K562 (cell line): Measurements from ENCODE around the gene ELMO1. TPM values are rescaled to one million over a fixed set of nuclear protein-coding genes. Genes with fewer than 3 reads are reported as not detected.

Source experiments
- ATAC-seq: fragments of 200-7000 bp; cut with Tn5 transposase; 3 replicates; pipeline ENCODE4 v1.9.1; 2020; ENCODE audit warnings: moderate library complexity
- BruUV-seq: library from RNA; stranded (reverse); fragments of 400-500 nt; replicated peaks from 2 replicates; lab custom pipeline; 2021; lab: Mats Ljungman, UMichigan
- CTCF ChIA-PET: fragments of 300-600 bp; formaldehyde crosslinking; extraction: SDS; loops from one replicate; lab custom pipeline; 2021; ENCODE audit warnings: low intra/inter-chr PET ratio; lab: Yijun Ruan, JAX
- POLR2A ChIA-PET: fragments of 300-600, 350-650 bp; sonication (Branson Sonifier 250); formaldehyde crosslinking; extraction: SDS; loops from one replicate; lab custom pipeline; 2021; ENCODE audit warnings: antibody characterized with exemption, inconsistent platforms; lab: Yijun Ruan, JAX
- DNase-seq, 4 experiments: peaks; one replicate each; pipeline versions ENCODE4 v3.0.0 to v3.0.0-alpha.2; 2011 to 2018; ENCODE audit warnings: low spot score in 3 of 4, mixed read lengths in 3 of 4; ENCODE audit errors: extremely low read depth in 1 of 4
- FAIRE-seq: peaks from 2 replicates; lab custom pipeline; 2011; peaks lifted over from hg19 to GRCh38; lab: Jason Lieb, UNC
- H2AFZ ChIP-seq: 2 replicates; pipeline ENCODE4 v1.6.0; 2011; ENCODE audit warnings: low read depth, low read length, control low read depth, inconsistent platforms
- H3K27ac ChIP-seq: fragments of 200-600 bp; 3 replicates; pipeline ENCODE4 v1.8.0; 2011; ENCODE audit warnings: low read depth, mild to moderate bottlenecking, control low read depth, inconsistent platforms, low read length, moderate library complexity, mixed read lengths; ENCODE audit errors: extremely low read depth
- H3K27me3 ChIP-seq, 2 experiments: fragments of 300-600 bp in 1 of 2; 2 replicates in 1 of 2; 3 replicates in 1 of 2; pipeline versions ENCODE4 v1.6.0 to v1.8.0; 2011; ENCODE audit warnings: inconsistent platforms in 2 of 2, low read length in 2 of 2, mild to moderate bottlenecking in 1 of 2, mixed read lengths in 1 of 2, moderate library complexity in 1 of 2; ENCODE audit not compliant: control insufficient read depth in 2 of 2, insufficient read depth in 2 of 2
- H3K36me3 ChIP-seq: fragments of 300-600 bp; 3 replicates; pipeline ENCODE4 v1.8.0; 2011; ENCODE audit warnings: mild to moderate bottlenecking, low read length, inconsistent platforms; ENCODE audit not compliant: control insufficient read depth, insufficient read depth
- H3K4me1 ChIP-seq, 2 experiments: fragments of 200-600 bp in 1 of 2; replicated peaks in 1 of 2; 2 replicates in 1 of 2; 3 replicates in 1 of 2; pipeline versions ENCODE4 v1.5.1 to v1.8.0; 2011; ENCODE audit warnings: inconsistent platforms in 2 of 2, low read length in 2 of 2, mild to moderate bottlenecking in 1 of 2, mixed read lengths in 1 of 2, moderate library complexity in 1 of 2; ENCODE audit not compliant: control insufficient read depth in 2 of 2, insufficient read depth in 2 of 2
- H3K4me2 ChIP-seq: 2 replicates; pipeline ENCODE4 v1.6.1; 2011; ENCODE audit warnings: low read length, control low read depth, inconsistent platforms, mixed read lengths; ENCODE audit not compliant: insufficient read depth
- H3K4me3 ChIP-seq: fragments of 200-600 bp; sonication (generic), shearing (Covaris generic); 2 replicates; pipeline ENCODE4 v1.5.1; 2016; ENCODE audit warnings: control low read depth, inconsistent platforms
- H3K79me2 ChIP-seq: fragments of 200-600 bp; 3 replicates; pipeline ENCODE4 v1.8.0; 2011; ENCODE audit warnings: low read length, inconsistent platforms; ENCODE audit not compliant: control insufficient read depth, insufficient read depth
- H3K9ac ChIP-seq, 2 experiments: 2 replicates each; pipeline versions ENCODE4 v1.6.0 to v1.6.1; 2011; ENCODE audit warnings: low read depth in 2 of 2, low read length in 2 of 2, control low read depth in 1 of 2, inconsistent platforms in 1 of 2, mild to moderate bottlenecking in 1 of 2, mixed read lengths in 1 of 2; ENCODE audit not compliant: insufficient read depth in 1 of 2
- H3K9me1 ChIP-seq: one replicate; pipeline ENCODE4 v1.6.0; 2011; ENCODE audit warnings: inconsistent platforms, mild to moderate bottlenecking, low read length, moderate library complexity; ENCODE audit not compliant: control insufficient read depth, insufficient read depth
- H3K9me3 ChIP-seq: replicated peaks from 2 replicates; pipeline ENCODE4 v1.5.1; 2011; ENCODE audit warnings: low read depth, low read length, inconsistent platforms; ENCODE audit not compliant: control insufficient read depth, insufficient read depth
- H4K20me1 ChIP-seq: replicated peaks from 2 replicates; pipeline ENCODE4 v1.6.1; 2011; ENCODE audit warnings: low read length, inconsistent platforms, mixed read lengths; ENCODE audit not compliant: control insufficient read depth, insufficient read depth
- ASH1L ChIP-seq: fragments of 450-650 bp; IDR thresholded peaks from 2 replicates; pipeline ENCODE4 v1.6.1; 2018; ENCODE audit warnings: borderline replicate concordance, mild to moderate bottlenecking, low read depth; ENCODE audit not compliant: partially characterized antibody
- BCLAF1 ChIP-seq, 2 experiments: fragments of 450-650 bp in 1 of 2; IDR thresholded peaks; 2 replicates each; pipeline ENCODE4 v1.6.1; 2011 to 2017; ENCODE audit warnings: low read depth in 2 of 2, antibody characterized with exemption in 1 of 2, borderline replicate concordance in 1 of 2, low read length in 1 of 2, mild to moderate bottlenecking in 1 of 2, mixed read lengths in 1 of 2; ENCODE audit not compliant: control insufficient read depth in 1 of 2
- BCOR ChIP-seq: fragments of 450-650 bp; IDR thresholded peaks from 2 replicates; pipeline ENCODE4 v1.6.1; 2016
- CREBBP ChIP-seq: IDR thresholded peaks from one replicate; pipeline ENCODE4 v1.6.1; 2012; ENCODE audit warnings: low read depth, mild to moderate bottlenecking, control low read depth, inconsistent platforms, low read length
- LCOR ChIP-seq: sonication (generic); formaldehyde crosslinking; IDR thresholded peaks from 2 replicates; pipeline ENCODE4 v1.8.0; 2022; ENCODE audit warnings: mild to moderate bottlenecking, missing genetic modification reagents
- MYNN ChIP-seq, 2 experiments: sonication (generic); formaldehyde crosslinking in 1 of 2; IDR thresholded peaks; 2 replicates each; pipeline versions ENCODE4 v1.5.0 to v1.6.1; 2016 to 2020; ENCODE audit warnings: antibody characterized with exemption in 1 of 2, missing genetic modification reagents in 1 of 2
- SMC3 ChIP-seq: conservative IDR thresholded peaks from 2 replicates; pipeline ENCODE4 v1.6.1; 2011; ENCODE audit warnings: low read depth, low read length, improper control_type of control experiment; ENCODE audit not compliant: insufficient read depth
- ZNF408 ChIP-seq: fragments of 250-450 bp; sonication (Bioruptor Pico); IDR thresholded peaks from 2 replicates; pipeline ENCODE4 v1.4.0; 2020; ENCODE audit warnings: low read depth, mild to moderate bottlenecking, moderate library complexity
- ZNF561 ChIP-seq: fragments of 450-650 bp; formaldehyde crosslinking; conservative IDR thresholded peaks from 2 replicates; pipeline ENCODE4 v1.4.0; 2020; ENCODE audit warnings: mild to moderate bottlenecking, moderate library complexity
- ZNF695 ChIP-seq: fragments of 450-650 bp; formaldehyde crosslinking; IDR thresholded peaks from 2 replicates; pipeline ENCODE4 v1.4.0; 2020; ENCODE audit warnings: mild to moderate bottlenecking, moderate library complexity
- WGBS: fragments of 100-300 bp; shearing (Covaris generic); methylation state at CpG from one replicate; pipeline ENCODE4 v1.1.6; 2016; ENCODE audit warnings: low coverage, mixed read lengths; ENCODE audit not compliant: insufficient coverage; ENCODE audit errors: missing lambda C conversion rate; 5-methylcytosine and 5-hydroxymethylcytosine counted together
- in situ Hi-C: fragments of 300-500 bp; cut with MboI; formaldehyde crosslinking; loops from 4 replicates; pipeline ENCODE4 v1.15.0; 2018; ENCODE audit warnings: inconsistent platforms, mixed read lengths
- intact Hi-C: fragments of 100-400 bp; cut with micrococcal nuclease; formaldehyde crosslinking; loops from 2 replicates; pipeline ENCODE4 v1.14.2; 2022
- polyA plus RNA-seq, 8 experiments: library from polyadenylated mRNA; depleted of rRNA in 4 of 8; stranded (reverse) in 5 of 8; unstranded in 3 of 8; fragments of >200 nt; fragmentation: Nextera tagmentation in 2 of 8; fragmentation: Illumina TruSeq in 1 of 8; extraction: Ambion mirVana in 2 of 8; extraction: Trizol in 1 of 8; gene quantifications; 2 replicates each; pipeline versions ENCODE4 v1.2.1 to v1.2.3, GENCODE V29; 2011 to 2014; ENCODE audit warnings: inconsistent platforms in 1 of 8, missing spikeins in 1 of 8
- total RNA-seq, 7 experiments: library from RNA; depleted of rRNA in 6 of 7; stranded (reverse); fragments of >200 nt in 6 of 7; fragmentation: Illumina TruSeq in 2 of 7; extraction: Trizol in 2 of 7; gene quantifications; 2 replicates each; pipeline versions ENCODE4 v1.2.1 to v1.2.3, GENCODE V29; 2011 to 2021; ENCODE audit warnings: low replicate concordance in 1 of 7

The ELMO1 gene
- total and polyA plus RNA-seq, 9 of the 15 experiments (the other 6 are each of a cell fraction or from before 2014, with no cell fraction given) = 0.36 to 7.2 (median 3.6) TPM

DNA sequence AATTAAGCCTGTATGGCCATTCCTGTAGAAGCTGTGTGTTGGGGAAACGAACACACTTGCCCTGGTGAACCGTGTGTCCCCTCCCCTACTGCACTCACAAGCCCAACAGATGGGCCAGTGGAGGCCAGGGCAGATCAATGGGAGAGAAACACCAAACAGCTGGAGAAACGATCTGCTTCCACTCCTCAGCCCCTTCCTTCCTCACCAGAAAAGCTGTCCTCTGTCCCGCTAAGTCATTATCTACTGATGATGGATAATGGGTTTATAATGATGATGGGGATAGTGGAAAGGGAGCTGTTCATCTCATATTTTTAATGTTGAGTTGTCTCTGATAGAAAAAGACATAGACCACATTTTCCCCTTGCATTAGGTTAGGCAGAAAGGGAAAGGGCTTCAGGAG is 99.7 kb downstream of the ELMO1 start (continued):
- TF ChIP-seq CREBBP (no peak), LCOR (CRISPR knock-in tag) (no peak), BCLAF1 (IDR thresholded peaks at IDR 0.05; ENCODE audit: borderline replicate concordance in 1 of 2, control insufficient read depth in 1 of 2, low read depth in 2 of 2, low read length in 1 of 2) (no peak), ZNF695 (no peak), ASH1L (no peak), SMC3 (no peak), ZNF561 (no peak)
- TF ChIP-seq, all 486 proteins: peak for 0

DNA sequence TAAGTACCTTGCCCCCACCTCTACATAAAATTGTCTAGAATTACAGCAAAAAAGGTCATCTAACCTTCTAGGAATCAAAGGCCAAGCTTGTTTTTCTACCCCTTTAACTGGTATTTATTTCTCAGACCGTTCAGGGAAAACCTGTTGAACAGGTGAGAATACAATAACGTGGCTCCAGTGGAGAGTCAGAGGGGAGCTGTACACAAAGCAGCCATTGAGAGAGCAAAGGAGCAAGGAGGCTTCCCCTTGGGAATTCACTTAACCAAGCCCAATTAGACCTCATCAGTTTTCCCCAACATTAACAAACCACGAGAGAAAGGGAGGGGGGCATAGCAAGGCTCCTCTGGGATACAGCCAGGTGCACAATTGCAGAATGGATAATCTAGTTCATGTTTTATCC is 101.9 kb downstream of the ELMO1 start:
- 15% methylated on average over 3 of the region's 3 CpGs for WGBS
- in situ Hi-C loops = no loop called here
- ATAC-seq (no peak), FAIRE-seq (no peak), DNase-seq (no peak)
- Histone ChIP-seq H3K9me1 (no peaks in the 10 kb centered on the region), H3K27me3 (no peaks in the 10 kb centered on the region), H3K4me3 (no peak overlapping the region), H3K4me1 (peaks cover 6 to 11% of the 10 kb centered on the region in 2 experiments; a peak in 4 of 5 replicates), H2AFZ (no peak overlapping the region), H3K9ac (no peak overlapping the region), H3K4me2 (no peak overlapping the region), H3K36me3 (no peaks in the 10 kb centered on the region), H4K20me1 (no peaks in the 10 kb centered on the region), H3K79me2 (no peaks in the 10 kb centered on the region), H3K27ac (no peak overlapping the region), H3K9me3 (no peaks in the 10 kb centered on the region)
- TF ChIP-seq MYNN (IDR thresholded peaks at IDR 0.05) = no peak
- TF ChIP-seq MYNN (CRISPR knock-in tag; IDR thresholded peaks at IDR 0.05) = no peak
- no peak for TF ChIP-seq ZNF408 (CRISPR knock-in tag)
- no peak for TF ChIP-seq BCOR
- no TSS peak for BruUV-seq
- ChIA-PET POLR2A (no interaction called here), CTCF (no interaction called here)
- intact Hi-C loops = no loop called here
